Hepatic stellate cell (primary cell): ENCODE data around the gene HNMT.

Experiments
- DNase-seq: peaks from one replicate; pipeline ENCODE4 v3.0.0; 2011; ENCODE audit warnings: low spot score

Gene HNMT

DNA sequence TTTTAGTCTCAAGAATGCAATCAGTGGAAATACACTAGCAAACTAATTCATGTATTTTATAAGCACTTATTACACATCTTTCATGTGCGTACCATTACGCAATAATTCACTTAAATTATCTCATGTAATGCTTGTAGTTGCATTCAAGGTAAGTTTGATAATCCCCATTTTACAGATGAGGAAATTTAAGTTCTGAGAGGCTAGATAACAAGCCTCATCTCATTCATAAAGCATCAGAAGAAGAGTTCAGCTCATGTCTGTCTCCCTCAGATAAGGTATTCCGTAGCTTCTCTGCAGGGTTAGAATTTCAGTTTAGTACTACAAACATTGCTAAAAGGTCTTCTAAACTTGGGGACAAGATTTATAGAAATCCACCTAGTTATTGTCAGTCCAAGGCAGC lies 47.8 kb downstream of the HNMT start:
- no peak for DNase-seq

DNA sequence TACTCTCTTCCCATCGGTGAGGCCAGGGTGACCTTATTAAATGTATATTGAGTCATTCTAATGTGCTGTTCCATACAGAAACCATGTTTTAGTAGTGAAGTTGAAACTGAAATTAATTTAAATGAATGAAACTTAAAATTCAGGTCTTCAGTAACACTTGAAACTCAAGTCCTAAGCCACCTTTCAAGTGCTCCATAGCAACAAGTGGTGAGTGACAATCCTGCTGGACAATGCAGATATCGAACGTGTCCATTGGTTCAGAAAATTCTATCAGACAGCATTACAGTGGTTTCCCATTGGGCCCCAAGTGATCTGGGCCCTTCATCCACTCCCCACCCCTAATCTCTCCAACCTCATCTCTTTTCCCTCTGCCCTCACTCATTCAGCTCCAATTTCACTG lies 48.7 kb downstream of the HNMT start:
- no peak for DNase-seq

DNA sequence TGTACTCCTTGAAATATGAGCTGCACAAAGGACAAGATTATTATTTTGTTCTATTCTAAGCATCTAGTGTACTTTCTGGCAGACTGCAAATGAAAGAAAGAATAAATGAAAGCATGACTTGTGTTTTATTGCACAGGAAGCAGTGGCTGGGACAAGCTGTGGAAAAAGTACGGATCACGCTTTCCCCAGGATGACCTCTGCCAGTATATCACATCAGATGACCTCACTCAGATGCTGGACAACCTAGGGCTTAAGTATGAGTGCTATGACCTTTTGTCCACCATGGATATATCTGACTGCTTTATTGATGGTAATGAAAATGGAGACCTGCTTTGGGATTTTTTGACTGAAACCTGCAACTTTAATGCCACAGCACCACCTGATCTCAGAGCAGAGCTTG lies 49.4 kb downstream of the HNMT start:
- DNase-seq, result no peak

DNA sequence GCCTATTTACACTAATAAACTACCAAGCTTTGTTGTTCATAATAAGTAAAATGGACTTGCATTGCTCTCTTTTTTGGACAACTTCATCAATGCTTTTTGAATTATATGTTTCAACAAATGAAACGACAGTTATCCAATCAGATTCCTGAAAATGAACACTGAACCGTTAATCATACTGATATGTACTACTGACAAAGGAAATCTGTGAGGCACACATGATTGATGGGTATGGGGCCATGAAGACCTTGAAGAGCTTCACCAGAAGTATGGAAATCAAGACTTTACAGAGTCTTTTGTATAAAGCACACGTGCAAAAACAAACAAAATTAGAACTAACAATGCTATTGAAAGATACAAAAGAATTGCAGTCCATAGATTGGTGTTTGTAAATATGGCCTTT lies 51.2 kb downstream of the HNMT start:
- no peak for DNase-seq

DNA sequence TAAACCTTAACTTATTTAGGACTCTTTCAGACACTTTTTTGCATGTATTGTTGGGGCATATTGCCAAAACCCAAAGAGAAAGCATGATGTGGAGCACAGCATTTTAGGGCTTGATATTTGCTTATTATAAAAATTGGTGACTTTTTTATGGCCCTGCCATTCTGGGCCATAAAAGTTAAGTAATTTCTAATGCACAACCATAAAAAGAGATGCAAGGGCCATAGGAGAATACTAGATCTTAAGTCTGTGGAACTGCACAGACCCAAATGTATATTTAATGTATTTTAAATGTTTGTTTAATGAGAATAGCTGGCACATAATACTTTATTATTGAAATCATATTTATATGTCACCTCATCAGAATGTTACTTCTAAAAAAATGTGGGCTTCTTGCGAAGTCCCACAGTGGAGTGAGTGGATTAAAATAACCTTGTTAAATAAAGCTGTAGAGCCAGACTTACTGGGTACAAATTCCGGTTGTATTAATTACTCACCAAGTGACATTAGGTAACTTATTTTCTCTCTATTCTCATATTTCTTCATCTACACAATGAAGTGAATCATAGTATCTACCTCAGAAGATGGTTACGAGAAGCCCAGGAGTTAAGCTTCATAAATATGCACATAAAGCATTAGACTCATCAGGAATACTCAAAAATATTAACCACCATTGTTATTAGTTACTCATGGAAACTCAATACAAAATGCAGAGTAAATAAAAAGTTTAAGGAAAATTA lies 52.2 kb downstream of the HNMT start:
- no peak for DNase-seq

DNA sequence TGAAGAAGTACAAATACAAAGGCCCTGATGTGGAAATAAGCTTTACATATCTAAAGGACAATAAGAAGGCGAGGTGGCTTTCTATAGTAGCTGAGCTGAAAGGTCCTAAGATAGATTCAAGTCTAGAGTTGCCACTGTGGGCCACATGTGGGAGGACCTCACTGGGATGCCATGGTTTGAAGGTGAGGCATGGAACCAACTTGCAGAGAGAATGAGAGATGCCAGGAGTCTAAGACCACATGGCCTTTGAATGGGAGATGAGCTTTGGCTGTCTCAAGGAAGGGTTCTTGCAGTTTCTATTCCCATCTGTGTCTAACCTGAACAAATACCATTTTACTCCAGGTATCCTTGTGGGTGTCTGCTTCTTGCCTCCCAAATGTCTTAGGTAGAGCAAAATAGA lies 53.6 kb downstream of the HNMT start:
- no peak for DNase-seq

DNA sequence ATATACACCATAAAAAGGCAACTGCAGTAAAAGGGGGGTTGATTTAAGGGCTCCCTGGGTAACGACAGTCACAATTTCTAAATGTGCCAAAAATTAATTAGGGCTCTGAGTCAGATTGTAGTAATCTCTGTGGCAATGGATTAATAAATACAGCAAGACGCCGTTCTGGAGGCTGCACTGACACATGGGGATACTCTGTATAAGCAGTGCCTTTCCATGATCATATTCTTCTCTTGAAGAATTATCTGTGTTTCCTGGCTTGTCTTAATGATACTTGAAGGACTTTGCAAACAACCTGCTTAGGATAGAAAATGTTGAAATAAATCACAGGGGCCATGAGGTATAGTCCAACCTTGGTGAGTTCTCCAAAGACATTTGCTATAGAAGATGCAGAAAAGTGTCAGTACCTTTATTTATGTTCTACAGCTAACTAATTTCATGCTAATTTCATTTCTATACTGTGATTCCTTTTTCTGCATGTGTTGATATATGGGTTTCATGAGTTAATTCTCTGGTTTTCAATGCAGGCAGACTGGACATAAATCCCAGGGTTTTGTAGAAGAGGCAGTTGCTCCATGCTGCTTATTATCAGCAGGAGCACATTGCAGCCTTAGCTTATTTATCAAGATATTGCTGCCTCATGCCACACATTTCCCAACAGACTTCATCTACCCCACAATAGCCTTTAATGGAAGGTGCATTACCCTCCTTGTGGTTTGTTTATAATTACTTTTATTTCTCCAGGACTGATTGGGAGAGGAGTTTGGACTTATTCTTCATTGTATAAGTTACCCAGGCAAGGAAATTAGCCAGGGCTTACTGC lies 54.8 kb downstream of the HNMT start:
- no peak for DNase-seq

DNA sequence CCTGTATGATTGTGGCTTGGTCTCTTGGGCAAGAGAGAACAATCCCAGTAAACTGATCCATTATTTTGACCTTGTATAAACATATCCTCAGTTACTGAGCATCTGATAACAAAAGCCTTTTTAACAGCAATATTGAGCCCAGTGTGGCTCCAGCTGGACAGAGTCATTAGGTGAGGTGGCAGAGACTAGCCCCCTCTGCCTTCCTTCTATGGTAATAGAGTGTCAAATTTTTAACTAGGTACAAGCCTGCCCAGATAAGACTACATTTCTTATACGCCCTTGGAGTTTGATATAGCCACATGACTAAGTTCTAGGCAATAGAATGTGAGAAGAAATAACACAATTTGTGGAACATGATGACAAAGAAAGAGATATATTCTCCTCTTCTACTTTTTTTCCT lies 56.2 kb downstream of the HNMT start:
- no peak for DNase-seq

DNA sequence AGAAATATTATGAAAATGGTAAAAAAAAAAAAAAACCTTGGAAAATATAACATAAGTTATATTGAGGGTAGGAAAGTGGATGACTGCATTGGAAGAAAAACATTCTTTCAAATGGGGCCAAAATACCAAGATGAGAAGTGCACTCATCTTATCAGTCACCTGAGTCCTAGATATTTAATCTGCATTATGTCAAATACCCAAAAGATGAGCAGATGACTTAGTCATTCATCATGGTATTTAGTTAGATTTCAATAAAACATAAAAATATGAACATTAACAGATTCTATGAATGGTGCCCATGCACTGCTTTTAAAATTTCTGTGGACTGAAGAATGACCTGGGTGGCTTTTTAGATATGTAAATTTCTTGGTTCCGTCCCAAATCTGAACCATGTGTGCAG lies 56.9 kb downstream of the HNMT start:
- DNase-seq, result no peak

DNA sequence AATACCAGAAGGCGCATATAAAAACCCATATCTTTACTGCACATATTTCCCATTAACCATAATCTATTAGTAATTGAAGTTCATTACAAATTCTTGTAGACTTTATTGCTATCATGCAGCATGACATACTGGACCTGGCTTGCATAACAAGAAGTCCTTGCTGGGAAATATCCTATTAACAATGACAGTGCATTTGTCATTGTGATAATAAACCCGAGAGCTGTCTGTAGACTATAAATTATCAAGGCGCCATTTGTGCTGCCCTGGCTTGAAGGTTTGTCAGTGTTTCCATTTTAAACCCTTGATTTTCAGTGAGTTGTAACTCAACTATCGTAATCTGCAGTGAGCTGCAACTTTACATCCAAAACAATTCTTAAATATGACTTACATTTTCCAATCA lies 59.0 kb downstream of the HNMT start:
- DNase-seq, result no peak

DNA sequence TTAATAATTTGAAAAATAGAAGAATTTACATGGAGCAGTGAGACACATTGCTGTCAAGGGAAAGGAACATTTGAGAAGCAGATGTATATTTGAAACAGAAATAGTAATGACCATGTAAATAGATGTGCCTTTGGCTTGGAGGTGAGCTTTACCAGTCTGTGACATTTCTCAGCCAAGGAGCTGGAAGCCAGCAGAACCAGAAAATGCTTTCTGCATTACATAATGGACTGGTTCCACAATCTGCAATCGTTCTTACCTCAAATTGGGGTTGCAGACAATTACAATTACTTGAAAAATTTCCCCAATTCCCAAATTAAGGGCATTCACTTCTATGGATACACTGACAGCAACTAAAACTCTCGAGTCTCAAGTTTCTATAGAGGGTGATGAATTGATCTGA lies 59.7 kb downstream of the HNMT start:
- DNase-seq, result no peak

DNA sequence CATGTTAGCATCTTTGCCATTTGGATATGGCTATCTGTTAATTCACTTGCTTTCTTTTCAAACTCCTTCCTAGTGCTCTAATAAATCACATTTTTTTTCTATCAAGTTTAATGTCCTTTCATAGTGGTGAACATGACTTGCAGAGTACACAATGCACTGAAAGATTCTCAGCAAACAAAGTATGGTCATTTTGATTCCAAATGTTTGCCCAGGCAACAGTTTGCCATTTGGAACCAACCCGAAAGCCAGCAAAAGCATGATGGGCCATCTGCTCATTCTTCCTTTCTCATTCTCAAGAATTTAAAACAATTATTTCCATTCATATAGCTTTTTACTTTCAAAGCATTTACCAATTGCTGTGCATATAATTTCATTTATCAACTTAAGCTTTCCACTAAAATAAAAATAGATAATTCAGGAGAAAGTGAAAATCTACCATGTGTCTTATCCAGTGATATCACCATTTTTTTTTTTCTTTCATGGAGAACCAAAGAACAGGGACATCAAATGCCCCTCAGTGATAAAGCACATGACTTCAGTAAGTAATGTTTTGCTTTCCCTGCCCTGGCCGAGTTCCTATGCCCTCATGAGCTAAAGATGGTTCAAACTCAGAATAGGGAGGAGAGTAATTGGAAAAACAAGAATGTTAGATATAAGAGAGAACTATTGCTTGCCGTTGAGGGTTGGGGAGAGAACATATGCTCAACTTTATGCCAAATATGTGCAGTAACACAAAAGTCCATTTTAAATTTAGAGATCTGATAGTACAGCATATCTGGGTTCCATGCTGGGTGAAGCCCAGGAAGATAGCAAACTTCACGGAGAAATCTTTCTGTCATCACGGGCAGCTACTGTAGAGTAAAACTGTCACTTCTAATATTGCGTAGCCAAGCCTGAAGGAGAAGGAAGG lies 62.1 kb downstream of the HNMT start:
- no peak for DNase-seq

DNA sequence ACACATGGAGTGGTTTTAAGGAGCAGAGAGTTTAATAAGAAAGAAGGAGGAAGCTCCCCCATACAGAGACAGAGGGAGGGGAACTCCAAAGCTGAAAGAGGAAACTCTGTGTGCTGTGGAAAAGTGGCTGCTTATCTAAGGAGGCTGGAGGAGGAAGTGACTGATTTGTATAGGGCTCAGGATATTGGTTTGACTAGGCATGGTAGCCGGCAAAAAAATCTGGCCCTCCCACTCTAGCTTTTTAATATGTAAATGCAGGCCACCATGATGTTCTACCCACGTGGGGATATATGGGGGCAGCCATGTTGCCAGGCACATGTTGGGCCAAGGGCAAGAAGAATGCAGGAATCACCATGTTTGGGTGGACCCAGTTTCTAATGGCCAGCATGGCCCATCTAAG lies 64.3 kb downstream of the HNMT start:
- no peak for DNase-seq

DNA sequence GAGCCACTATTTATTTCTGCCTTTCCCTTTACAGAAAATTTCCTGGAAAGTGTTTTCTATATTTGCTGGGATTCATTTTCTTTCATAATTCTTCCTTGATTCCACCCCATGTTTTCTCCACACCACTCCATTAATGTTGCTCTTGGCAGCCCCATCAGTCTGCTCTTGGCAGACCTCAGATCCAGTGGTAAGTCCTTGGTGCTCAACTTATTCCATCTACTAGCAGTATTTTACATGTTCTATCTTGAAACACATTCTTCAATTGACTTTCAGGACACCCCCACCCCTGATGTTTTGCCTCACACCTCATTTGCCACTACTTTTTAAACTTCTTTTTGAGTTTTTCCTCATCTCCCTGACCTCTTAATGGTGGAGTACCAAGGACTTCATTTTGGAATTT lies 65.0 kb downstream of the HNMT start:
- DNase-seq, result no peak

DNA sequence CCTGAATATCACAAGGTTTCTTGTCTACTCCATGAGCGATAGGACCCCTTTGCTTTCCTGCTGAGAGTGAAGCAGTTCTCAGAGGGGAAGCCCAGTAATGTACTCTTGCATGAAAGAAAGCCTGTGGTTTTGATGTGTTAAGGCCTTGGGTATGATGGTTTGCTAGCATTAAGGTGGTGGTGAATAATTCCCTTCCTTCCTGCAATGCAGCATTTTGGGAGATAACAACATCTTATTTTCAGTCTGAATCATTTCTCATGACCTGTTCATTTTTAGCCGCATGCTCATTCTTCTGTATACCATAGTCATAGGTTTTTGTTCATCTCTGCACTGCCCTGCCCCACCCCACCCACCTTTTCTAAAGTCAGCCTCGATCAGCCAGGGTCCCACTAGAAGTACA lies 66.2 kb downstream of the HNMT start:
- DNase-seq, result peak; percentile 2

DNA sequence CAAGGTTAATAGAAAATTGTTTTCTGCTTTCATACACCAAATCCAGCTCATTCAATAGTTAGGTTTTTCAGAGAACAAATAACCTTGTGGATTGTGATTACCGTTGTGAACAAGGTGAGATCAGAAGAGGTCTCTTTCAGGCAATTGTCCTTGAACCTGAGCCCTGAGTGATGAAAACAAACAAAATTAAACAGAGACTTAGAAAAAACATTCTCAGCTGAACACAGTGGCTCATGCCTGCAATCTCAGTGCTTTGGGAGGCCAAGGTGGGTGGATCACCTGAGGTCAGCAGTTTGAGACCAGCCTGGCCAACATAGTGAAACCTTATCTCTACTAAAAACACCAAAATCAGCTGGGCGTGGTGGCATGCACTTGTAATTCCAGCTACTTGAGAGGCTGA lies 68.1 kb downstream of the HNMT start:
- DNase-seq, result no peak

DNA sequence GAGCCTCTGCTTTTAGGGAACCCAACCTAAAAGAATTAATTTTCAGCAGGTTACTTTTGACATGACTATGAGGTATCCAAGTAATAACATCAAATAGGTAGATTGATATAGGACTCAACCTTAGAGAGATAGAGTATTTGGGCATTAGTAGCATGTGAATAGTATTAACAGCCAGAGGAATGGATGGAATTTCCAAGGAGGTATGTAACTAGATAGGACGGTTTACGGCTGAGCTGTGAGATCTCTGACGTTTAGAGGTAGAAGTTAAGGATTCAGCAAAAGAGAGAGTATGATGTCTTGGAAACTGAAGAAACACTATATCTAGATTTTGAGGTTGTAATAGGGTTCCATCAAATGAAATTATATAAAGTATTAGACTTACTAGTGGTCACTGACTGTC lies 70.3 kb downstream of the HNMT start:
- no peak for DNase-seq

DNA sequence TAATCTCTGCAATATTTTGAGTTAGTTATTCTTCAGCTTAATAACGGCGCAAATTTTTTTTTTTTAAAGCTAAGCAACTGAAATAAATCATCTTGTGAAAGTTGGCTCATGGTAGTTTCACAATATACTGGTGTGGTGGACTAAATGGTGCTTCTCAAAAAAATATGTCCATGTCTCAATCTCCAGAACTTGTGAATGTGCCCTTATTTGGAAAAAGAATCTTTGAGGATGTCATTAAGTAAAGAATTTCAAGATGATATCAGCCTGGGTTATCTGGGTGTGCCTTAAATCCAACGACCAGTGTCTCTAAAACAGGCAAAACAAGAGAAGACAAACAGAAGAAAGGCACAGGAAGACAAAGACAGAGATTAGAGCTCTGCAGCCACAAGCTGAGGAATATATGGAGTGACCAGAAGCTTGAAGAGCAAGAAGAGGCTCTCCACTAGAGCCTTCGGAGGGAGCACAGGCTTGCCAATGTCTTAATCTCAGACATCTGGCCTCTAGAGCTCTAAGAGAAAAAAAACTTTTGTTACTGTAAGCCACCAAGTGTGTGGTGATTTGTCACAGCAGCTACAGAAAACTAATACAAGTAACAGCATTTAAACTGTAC lies 71.4 kb downstream of the HNMT start:
- no peak for DNase-seq

DNA sequence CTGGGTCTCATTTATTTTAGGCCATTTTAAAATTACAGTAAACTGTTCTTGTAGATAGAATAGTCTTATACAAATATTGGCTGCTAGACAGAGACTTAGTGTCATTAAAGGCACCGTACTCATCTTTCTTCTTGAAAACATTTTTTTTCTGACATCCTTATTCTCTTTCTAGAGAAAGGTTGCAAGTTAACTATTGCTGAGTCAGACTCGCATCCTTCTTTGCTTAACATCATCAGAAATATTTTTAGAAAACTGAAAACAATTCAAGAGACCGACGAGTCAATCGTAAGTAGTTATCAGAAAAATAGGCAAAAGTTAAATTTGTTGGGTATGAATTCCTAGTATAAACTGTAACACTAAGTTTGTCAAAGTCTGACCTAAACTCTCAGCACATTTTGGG lies 72.2 kb downstream of the HNMT start:
- DNase-seq, result no peak

DNA sequence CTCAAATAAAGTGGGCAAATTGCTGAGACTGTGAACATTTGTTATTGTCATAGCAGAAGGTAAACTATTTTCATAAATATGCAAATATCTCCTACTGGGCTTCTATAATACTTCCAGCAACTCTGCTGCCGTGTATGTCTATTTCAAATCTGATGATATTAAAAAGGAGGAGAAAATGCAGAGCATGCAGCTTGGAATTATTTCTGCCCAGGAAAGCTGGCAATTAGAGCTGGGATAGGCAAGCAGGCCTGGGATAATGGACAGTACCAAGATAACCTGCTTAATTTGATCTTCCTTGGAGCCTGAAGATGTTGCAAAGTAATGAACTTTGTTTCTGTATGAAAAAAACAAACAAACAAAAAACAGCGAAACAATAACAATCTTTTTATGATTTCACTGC lies 72.8 kb downstream of the HNMT start:
- no peak for DNase-seq

DNA sequence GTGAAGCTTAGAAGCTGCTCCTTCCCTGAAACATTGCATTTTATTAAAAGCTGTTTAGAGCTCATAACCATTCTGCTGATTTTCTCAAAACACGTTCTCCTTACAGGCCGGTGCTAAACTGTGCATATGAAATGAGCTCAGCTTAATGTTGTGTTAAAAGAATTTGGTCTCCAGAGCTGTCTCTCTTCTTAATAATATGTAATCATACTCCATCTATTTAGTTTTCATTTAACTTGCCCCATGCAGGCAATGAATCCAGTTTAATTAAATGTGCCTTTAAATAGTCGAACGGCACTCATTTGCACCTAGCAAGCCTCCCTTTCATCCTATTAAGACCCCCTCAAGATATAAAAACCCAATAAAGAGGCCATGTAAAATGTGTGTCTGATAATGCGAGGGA lies 76.3 kb downstream of the HNMT start:
- no peak for DNase-seq

DNA sequence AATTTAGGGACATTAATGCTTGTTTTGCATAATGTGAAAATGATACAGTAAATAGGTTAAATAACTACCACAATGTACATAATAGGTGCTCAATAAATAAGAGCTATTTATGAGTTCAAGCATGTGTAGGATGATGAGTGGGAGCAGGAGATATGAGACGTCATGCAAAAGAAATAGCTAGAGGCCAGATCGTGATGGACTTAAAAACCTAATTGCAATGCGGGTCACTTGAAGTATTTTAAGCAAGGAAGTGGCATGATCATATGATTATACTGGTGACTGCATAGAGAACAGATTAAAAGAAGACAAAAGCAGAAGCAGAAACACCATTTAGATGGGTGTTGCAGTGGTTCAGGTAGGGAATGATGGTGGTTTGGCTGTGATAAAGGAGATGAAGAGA lies 78.0 kb downstream of the HNMT start:
- DNase-seq, result no peak
